Choroid plexus epithelial cell (primary cell): ENCODE data around the gene TIMM10.

ENCODE experiments used
- DNase-seq: peaks from one replicate; pipeline ENCODE4 v3.0.0-alpha.2; 2010; ENCODE audit warnings: low read depth
- H3K4me3 ChIP-seq: 2 replicates; pipeline ENCODE4 v1.5.1; 2011; ENCODE audit warnings: low read depth, mild to moderate bottlenecking, control low read depth, low read length, moderate library complexity
- CTCF ChIP-seq: conservative IDR thresholded peaks from 2 replicates; pipeline ENCODE4 v1.5.1; 2011; ENCODE audit warnings: low read depth, mild to moderate bottlenecking, control low read depth, inconsistent platforms, low read length, moderate library complexity

The TIMM10 gene

GRCh38 chr11:57549983-57550382 lies 19.4 kb upstream of the TIMM10 start:
- no peak for DNase-seq
- TF ChIP-seq CTCF: no peak
- H3K4me3 ChIP-seq: no peak overlapping the region

- DNase-seq: no peak
- TF ChIP-seq CTCF: no peak
These were observed 17.4 kb upstream of the TIMM10 start for GRCh38 chr11:57547854-57548377.

GRCh38 chr11:57546869-57547475 lies 16.4 kb upstream of the TIMM10 start:
- DNase-seq: peak; percentile 63

More at GRCh38 chr11:57547854-57548377, 17.4 kb upstream of the TIMM10 start:
- H3K4me3 ChIP-seq: no peak overlapping the region

GRCh38 chr11:57546451-57546850 lies 15.9 kb upstream of the TIMM10 start:
- DNase-seq: no peak
- TF ChIP-seq CTCF: no peak
- H3K4me3 ChIP-seq: no peak overlapping the region

More at GRCh38 chr11:57546869-57547475, 16.4 kb upstream of the TIMM10 start:
- H3K4me3 ChIP-seq: no peak overlapping the region
- peak; percentile 33 for TF ChIP-seq CTCF

- no peak overlapping the region for H3K4me3 ChIP-seq
- TF ChIP-seq CTCF: no peak
- DNase-seq: no peak
These were observed 15.3 kb upstream of the TIMM10 start for GRCh38 chr11:57545883-57546282.

GRCh38 chr11:57544566-57544965 lies 14.0 kb upstream of the TIMM10 start:
- H3K4me3 ChIP-seq: no peak overlapping the region
- no peak for TF ChIP-seq CTCF
- no peak for DNase-seq

- DNase-seq: no peak
- H3K4me3 ChIP-seq: no peak overlapping the region
- no peak for TF ChIP-seq CTCF
These were observed 13.0 kb upstream of the TIMM10 start for GRCh38 chr11:57543593-57543992.
